Prostate gland (tissue), 2 donors: Measurements from ENCODE around the gene NPPC.

Source experiments
- POLR2A ChIP-seq: fragments of 450-650 bp; IDR thresholded peaks from one replicate; pipeline ENCODE4 v1.6.1; 2016; ENCODE audit warnings: antibody characterized with exemption, mild to moderate bottlenecking
- POLR2AphosphoS5 ChIP-seq: sonication (generic); formaldehyde crosslinking; IDR thresholded peaks from one replicate; pipeline ENCODE4 v1.6.1; 2017; ENCODE audit warnings: antibody characterized with exemption
- TF ChIP-seq, protein P1 (sequence below), 4 experiments: fragments of 200-600 bp in 2 of 4; fragments of 450-650 bp in 2 of 4; sonication (generic) in 2 of 4; IDR thresholded peaks; 1 replicate in 3 of 4; 2 replicates in 1 of 4; pipeline ENCODE4 v1.5.1; 2016 to 2019; ENCODE audit warnings: antibody characterized with exemption in 4 of 4, mild to moderate bottlenecking in 2 of 4, moderate library complexity in 2 of 4

DNA sequence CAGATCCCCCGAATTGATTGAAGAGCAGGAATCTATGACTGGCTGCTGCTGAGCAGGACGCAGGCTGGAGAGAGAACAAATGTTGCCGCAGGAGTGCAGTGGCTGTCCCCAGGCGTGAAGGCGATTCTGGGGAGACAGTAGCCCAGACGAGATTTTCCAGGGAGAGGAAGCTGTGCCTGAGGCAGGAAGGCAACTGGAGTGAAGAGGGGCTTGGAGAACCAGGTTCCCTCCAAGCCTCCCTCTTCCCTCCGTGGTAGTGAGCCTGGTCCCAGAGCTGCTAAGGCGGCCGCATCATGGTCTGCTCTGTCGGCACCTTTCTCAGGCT is 1.3 kb upstream of the NPPC start:
- TF ChIP-seq, protein P1, sequence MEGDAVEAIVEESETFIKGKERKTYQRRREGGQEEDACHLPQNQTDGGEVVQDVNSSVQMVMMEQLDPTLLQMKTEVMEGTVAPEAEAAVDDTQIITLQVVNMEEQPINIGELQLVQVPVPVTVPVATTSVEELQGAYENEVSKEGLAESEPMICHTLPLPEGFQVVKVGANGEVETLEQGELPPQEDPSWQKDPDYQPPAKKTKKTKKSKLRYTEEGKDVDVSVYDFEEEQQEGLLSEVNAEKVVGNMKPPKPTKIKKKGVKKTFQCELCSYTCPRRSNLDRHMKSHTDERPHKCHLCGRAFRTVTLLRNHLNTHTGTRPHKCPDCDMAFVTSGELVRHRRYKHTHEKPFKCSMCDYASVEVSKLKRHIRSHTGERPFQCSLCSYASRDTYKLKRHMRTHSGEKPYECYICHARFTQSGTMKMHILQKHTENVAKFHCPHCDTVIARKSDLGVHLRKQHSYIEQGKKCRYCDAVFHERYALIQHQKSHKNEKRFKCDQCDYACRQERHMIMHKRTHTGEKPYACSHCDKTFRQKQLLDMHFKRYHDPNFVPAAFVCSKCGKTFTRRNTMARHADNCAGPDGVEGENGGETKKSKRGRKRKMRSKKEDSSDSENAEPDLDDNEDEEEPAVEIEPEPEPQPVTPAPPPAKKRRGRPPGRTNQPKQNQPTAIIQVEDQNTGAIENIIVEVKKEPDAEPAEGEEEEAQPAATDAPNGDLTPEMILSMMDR (IDR thresholded peaks at IDR 0.05), result no peak
- no peak for TF ChIP-seq POLR2A
- no peak for TF ChIP-seq POLR2AphosphoS5
